Fibroblast of skin of right biceps (primary cell): ENCODE measurements around the gene MMAB.

Source experiments
- DNase-seq: peaks from one replicate; pipeline ENCODE4 v3.0.0-alpha.2; 2013

The MMAB gene

DNA sequence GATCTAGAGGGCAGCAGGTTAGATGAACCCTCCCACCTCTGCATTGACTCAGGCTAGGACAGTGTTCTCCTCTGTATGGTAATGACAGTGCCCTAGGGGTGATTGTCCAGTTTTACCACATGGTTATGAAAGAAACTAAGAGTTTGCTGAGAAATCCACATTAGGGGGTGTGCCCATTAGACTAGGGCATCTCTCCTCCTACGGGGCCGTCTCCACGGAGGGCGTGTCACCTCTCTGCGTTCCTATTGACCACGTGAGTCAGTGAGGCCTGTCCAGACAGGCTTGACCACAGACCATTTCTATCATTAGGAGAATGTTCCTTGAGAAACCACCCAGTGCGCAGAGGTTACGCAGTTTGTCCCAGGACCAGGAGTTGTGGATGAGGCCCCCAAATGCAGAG is 8.6 kb upstream of the MMAB start:
- DNase-seq: no peak

DNA sequence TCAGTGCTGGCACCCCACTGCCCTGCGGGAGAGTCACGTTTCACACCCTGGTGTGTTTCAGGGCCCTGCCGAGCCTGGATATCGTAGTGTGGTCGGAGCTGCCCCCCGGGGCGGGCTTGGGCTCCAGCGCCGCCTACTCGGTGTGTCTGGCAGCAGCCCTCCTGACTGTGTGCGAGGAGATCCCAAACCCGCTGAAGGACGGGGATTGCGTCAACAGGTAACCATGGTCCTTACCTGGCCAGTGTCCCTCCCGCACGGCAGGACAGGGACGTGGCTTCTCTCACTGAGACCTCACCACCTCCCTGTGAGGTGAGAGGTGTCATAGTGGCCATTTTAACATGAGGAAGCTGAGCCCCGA is 8.0 kb upstream of the MMAB start:
- no peak for DNase-seq

DNA sequence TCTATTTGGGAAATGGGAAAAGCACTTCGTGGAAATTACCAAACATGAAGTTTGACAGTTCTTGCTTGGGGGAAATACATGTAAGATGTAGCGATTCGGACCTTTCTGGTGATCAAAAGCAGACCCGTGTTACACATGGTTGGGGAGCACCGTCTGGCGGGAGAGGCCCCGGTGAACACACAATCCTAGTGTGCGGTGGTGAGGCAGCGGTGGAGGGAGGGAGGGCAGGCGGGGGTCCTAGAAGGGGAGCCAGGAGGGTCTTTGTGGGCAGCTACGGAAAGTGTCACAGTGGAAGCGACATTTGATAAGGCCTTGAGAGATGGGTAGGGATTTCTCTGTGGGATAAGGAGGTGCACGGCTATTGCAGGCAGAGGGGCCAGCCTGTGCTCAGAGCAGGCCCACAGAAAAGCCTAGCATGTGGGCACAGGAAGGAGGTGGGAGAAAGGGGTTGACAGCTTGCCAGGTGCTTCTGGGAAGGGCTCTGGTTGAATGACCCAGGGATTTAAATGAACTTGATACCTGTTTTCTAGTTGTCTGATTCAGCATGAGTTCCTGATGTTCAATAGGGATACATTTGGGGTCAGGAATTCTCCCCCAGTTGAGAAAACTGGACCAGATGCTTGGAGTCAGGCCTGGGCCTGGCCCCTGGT is 7.5 kb upstream of the MMAB start:
- no peak for DNase-seq

GRCh38 chr12:109580272-109580671 is 7.0 kb upstream of the MMAB start:
- no peak for DNase-seq

- no peak for DNase-seq
Observed at GRCh38 chr12:109579639-109580038, 6.3 kb upstream of the MMAB start.

DNA sequence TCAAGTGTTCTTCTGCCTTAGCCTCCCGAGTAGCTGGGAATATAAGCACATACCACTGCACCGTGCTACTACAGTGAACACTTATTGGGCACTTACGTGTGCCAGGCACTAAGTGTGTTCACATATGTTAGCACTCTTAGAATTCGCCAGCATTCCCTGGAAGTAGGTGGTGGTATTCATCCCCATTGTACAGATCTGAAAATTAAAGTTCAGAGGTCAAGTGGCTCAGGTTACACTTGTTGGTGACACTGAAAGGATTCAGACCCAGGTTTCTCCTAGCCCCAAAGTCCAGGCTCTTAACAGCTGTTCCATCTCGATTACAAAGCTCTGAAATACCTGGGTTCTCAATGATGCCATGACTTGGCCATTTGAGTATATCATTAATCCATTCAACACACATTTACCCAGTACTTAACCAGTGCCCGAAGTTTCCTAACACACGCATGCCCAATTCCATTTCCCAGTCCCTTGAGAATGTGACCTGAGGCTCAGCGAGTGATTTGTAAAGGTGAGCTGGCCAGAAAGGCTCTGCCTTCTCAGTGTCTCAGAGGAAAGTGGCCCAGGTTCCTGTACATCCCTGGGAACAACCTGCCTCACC is 5.1 kb upstream of the MMAB start:
- no peak for DNase-seq

DNA sequence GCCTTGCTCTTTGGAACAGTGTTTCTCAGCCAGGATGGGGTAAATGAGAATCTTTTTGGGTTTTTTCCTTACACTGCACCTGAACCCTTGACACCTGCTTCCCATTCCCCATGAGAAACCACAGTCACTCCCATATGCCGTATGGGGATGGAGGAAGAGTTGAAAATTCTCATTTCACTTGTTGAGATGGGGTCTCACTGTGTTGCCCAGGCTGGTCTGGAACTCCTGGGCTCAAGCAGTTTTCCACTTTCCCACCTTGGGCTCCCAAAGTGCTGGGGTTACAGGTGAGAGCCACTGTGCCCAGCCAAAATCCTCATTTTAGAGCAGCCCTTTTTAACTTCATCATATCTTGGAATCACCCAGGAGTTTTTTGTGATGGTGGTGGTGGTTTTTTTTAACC is 4.0 kb upstream of the MMAB start:
- DNase-seq: no peak

GRCh38 chr12:109575683-109576082 is 2.4 kb upstream of the MMAB start:
- no peak for DNase-seq

DNA sequence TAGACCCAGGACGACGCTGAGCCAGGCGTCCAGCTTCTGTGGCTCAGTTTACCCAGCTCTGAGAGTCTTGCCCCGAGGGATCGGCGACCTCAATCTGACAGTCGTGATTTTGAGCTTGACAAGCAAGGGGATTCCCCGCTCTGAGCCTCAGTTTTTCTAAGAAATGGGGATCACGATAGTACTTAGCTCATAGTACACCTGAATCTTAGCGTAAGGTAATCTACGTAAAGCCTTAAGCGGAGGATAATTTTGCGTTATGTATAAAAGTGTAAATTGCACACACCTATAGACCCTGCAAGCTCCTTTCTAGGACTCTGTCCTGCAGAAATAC is 575 bp upstream of the MMAB start:
- DNase-seq: no peak

- no peak for DNase-seq
Observed at GRCh38 chr12:109572506-109572845, 828 bp downstream of the MMAB start.

- DNase-seq: no peak
Observed at GRCh38 chr12:109571773-109572505, 1.4 kb downstream of the MMAB start.

DNA sequence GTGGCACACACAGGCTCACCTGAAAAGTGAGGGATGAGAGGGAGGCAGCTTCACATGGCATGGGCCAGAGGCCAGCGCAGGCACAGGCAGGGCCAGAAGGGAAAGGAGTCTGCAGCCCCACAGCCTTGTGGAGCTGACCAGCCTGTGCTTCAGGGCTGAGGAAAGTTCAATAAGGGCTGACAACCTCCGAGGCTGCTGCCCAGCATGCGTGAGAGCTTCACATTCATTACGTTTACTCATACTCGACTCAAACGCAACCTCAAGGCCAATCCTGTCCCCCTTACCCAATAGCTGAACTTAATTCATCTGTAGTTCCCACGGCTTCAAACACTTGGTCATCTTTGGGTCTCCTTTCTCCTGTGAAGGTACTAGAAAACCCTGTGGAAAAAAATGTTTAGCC is 4.8 kb downstream of the MMAB start:
- no peak for DNase-seq

- DNase-seq: no peak
Observed at GRCh38 chr12:109567967-109568366, 5.3 kb downstream of the MMAB start.

DNA sequence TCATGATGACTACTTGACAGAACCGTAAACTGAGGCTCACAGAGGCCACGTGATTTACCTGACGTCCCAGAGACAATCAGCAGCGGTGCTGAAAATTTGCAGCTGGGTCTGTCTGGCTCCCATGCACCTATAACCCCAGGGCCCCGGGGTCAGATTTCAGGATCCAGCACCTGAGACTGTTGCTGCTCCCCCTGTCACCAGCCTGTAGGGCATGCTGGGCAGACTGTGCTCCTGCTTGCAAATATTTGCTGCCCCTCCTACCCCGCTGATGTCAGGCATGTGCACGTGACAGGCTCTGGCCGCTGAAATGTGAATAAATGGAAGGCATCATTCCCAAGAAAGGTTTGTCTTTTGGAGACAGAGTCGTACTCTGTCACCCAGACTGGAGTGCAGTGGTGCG is 6.0 kb downstream of the MMAB start:
- no peak for DNase-seq

- DNase-seq: no peak
Observed at GRCh38 chr12:109566424-109566823, 6.9 kb downstream of the MMAB start.

- DNase-seq: no peak
Observed at GRCh38 chr12:109563291-109564284, 9.7 kb downstream of the MMAB start.

- no peak for DNase-seq
Observed at GRCh38 chr12:109562871-109563270, 10.4 kb downstream of the MMAB start.

GRCh38 chr12:109561711-109562030 is 11.6 kb downstream of the MMAB start:
- DNase-seq: no peak

GRCh38 chr12:109560867-109561710 is 12.2 kb downstream of the MMAB start:
- DNase-seq: no peak

DNA sequence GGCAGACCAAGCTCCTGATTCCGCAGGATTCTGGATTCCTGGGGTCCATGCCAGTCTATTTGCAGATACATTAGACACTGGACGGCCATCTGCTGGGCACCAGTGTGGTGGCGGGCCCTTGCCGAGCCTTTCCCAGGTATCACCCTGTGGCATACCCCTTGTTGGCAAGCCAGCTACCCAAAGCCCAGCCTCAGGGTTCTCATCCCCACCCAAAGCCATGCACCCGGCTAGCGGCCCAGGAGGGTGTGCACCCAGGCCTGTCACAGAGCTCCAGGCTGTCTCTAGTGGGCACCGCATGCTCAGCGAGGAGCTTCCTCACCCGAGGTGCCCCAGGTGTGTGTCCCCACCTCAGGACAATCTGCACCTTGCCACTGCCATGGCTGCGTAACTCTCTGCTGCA is 13.7 kb downstream of the MMAB start:
- DNase-seq: no peak

- no peak for DNase-seq
Observed at GRCh38 chr12:109559200-109559505, 14.2 kb downstream of the MMAB start.

GRCh38 chr12:109558374-109559199 is 14.7 kb downstream of the MMAB start:
- DNase-seq: no peak
